KOPT-K1 (cell line): ENCODE measurements around the gene TEC.

Experiments used
- H3K27ac ChIP-seq: fragments of 200-600 bp; sonication (generic); 2 replicates; pipeline ENCODE4 v1.5.1; 2016; ENCODE audit warnings: antibody characterized with exemption, mild to moderate bottlenecking, low read depth, low read length; ENCODE audit not compliant: poor library complexity, severe bottlenecking
- H3K36me3 ChIP-seq: fragments of 200-600 bp; sonication (generic); 2 replicates; pipeline ENCODE4 v1.5.1; 2017; ENCODE audit warnings: antibody characterized with exemption, mild to moderate bottlenecking, low read length, moderate library complexity; ENCODE audit not compliant: insufficient read depth
- H3K9me3 ChIP-seq: fragments of 200-600 bp; sonication (generic); 2 replicates; pipeline ENCODE4 v1.5.1; 2017; ENCODE audit warnings: antibody characterized with exemption, low read length, mild to moderate bottlenecking; ENCODE audit not compliant: insufficient read depth, poor library complexity, severe bottlenecking

The TEC gene

DNA sequence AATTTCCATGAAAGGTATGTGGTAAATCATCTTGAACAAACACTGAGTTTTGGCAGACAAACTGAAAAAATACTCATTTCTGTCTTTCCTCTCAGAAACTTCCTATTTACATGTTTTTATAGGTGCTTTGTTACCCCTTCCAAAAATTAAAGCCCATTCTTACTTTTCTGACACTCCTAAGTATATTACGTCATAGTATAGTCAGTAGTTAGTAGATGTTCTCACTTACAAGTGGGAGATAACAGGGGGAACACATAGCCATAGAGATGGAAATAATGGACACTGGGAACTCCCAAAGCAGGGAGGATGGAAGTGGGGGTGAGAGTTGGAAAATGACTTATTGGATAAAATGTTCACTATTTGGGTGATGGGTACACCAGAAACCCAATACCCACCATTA is 164.4 kb downstream of the TEC start:
- Histone ChIP-seq H3K36me3 (no peaks in the 10 kb centered on the region), H3K9me3 (no peaks in the 10 kb centered on the region), H3K27ac (no peak overlapping the region)

GRCh38 chr4:48103483-48104139 is 166.0 kb downstream of the TEC start:
- Histone ChIP-seq H3K36me3 (no peaks in the 10 kb centered on the region), H3K9me3 (no peaks in the 10 kb centered on the region), H3K27ac (no peak overlapping the region)

DNA sequence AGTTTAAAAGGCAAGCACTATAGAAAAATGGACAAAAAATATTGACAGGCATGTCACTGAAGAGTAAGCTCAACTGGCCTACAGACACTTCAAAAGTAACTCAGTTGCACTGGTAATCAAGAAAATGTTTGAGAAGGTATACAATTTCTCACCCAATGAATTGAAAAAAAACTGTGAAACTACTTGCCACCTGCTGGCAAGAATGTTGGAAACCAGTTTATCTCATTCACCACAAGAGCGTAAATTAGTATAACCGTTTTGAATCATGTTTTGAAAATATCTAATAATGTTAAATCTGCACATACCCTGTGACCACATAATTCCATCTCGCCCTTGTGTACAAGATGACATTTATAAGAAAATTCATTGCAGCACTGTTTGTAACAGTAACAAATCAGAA is 167.3 kb downstream of the TEC start:
- Histone ChIP-seq H3K27ac (no peak overlapping the region), H3K36me3 (no peaks in the 10 kb centered on the region), H3K9me3 (no peaks in the 10 kb centered on the region)

DNA sequence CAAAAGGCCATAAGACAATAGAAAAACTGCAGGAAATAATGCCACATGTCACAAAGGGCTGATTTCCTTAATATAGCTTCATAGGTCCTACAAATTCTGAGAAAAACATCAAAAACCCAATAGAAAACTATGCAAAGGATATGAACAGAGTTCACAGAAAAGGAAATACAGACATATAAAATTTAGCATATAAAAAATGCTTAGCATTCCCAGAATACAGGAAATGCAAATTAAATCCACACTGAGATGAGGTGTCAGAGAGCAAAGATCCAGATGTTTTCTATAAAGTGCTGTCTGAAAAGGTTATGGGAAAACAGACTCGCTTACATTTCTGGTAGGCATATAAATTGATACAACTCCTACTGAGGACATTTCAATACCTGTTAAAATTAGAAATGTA is 169.4 kb downstream of the TEC start:
- no peak overlapping the region for H3K27ac ChIP-seq
- H3K36me3 ChIP-seq, result no peaks in the 10 kb centered on the region
- H3K9me3 ChIP-seq, result no peaks in the 10 kb centered on the region

- Histone ChIP-seq H3K9me3 (no peaks in the 10 kb centered on the region), H3K27ac (no peak overlapping the region), H3K36me3 (no peaks in the 10 kb centered on the region)
These were observed 174.2 kb downstream of the TEC start for GRCh38 chr4:48095441-48095840.

DNA sequence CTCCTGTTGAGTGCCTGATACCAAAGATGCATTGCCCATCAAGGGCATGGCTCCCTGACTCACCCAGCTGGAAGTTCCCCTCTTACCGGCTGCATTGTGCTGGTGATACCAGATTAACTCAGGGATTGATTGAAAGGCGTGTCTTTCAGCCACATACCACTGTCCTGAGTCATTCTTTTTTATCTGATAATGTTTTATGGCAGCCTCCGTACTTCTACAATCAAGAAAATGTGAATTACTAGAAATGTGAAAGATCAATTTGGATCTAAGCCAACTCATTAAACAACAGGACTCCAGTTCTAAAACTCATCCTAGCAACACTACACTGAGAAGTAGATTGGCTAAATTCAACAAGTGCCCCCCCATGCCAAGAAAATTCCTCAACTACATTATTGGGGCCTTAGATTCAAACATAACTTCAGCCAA is 175.6 kb downstream of the TEC start:
- Histone ChIP-seq H3K27ac (no peak overlapping the region), H3K9me3 (no peaks in the 10 kb centered on the region)

DNA sequence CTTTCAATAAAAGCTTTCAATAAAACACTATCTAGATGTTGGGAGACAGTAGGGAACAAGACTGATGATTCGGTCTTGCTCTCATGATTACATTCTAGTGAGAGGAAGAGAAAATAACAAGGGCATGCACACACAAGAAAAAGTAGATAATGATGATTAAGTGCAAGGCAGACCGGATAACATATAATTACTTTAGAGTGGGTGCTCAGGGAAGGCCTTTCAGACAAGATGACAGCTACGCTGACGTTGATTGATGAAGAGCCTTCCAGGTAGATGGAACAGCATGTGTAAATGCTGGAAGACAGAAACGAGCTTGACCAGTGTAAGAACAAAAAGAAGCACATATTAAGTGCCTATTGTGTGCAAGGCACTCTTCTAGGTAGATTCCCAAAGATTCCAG is 179.0 kb downstream of the TEC start:
- H3K27ac ChIP-seq, result no peak overlapping the region
- no peaks in the 10 kb centered on the region for H3K9me3 ChIP-seq
- H3K36me3 ChIP-seq, result no peaks in the 10 kb centered on the region

More for the DNA sequence above, 175.6 kb downstream of the TEC start:
- H3K36me3 ChIP-seq, result no peaks in the 10 kb centered on the region

- no peak overlapping the region for H3K27ac ChIP-seq
- H3K9me3 ChIP-seq, result no peaks in the 10 kb centered on the region
- H3K36me3 ChIP-seq, result no peaks in the 10 kb centered on the region
These were observed 183.6 kb downstream of the TEC start for GRCh38 chr4:48085821-48086589.
